ENCODE results near the gene CDH13.

DNA sequence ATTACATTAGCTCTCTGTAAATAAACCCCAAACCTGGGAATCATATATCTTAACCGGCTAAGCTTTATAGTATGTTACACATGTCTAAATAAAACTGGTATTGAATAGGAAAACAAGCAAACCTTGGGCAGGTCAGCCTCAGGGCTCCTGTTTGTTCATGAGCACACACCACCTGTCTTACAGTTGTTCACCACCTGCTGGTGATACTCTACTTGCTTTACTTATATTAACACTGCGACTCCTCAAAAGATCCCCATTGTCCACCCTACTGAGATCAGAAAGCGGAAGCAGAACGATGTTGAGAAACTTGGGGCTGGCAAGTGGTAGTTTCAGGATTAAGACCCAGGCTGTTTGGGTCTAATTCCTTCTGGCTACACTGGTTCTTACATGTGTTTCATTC lies 16.4 kb downstream of the CDH13 start:
- TF ChIP-seq, protein P1, sequence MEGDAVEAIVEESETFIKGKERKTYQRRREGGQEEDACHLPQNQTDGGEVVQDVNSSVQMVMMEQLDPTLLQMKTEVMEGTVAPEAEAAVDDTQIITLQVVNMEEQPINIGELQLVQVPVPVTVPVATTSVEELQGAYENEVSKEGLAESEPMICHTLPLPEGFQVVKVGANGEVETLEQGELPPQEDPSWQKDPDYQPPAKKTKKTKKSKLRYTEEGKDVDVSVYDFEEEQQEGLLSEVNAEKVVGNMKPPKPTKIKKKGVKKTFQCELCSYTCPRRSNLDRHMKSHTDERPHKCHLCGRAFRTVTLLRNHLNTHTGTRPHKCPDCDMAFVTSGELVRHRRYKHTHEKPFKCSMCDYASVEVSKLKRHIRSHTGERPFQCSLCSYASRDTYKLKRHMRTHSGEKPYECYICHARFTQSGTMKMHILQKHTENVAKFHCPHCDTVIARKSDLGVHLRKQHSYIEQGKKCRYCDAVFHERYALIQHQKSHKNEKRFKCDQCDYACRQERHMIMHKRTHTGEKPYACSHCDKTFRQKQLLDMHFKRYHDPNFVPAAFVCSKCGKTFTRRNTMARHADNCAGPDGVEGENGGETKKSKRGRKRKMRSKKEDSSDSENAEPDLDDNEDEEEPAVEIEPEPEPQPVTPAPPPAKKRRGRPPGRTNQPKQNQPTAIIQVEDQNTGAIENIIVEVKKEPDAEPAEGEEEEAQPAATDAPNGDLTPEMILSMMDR (IDR thresholded peaks at IDR 0.05; ENCODE audit: low read length) = peak; percentile 18; the same call in 1 of the 2 replicates
- no peak for TF ChIP-seq EZH2 (optimal IDR thresholded peaks at IDR 0.05; ENCODE audit: low read depth, low read length)
- no peak for TF ChIP-seq EZH2phosphoT487 (IDR thresholded peaks at IDR 0.05; ENCODE audit: low read length)
